Measurements from ENCODE around the gene ZNF692.
A peak's percentile ranks its signal among the peaks of the same experiment; 100 is the strongest.

ZNF692 gene

GRCh38 chr1:248873993-248874533 lies 15.2 kb upstream of the ZNF692 start:
- peak overlapping the region; percentile 83 for H3K4me3 ChIP-seq (ENCODE audit: low read length)
- TF ChIP-seq CTCF (conservative IDR thresholded peaks at IDR 0.05; ENCODE audit: low read length) = no peak
- no peak for DNase-seq (ENCODE audit: low read depth)

- peak; percentile 95 for DNase-seq (ENCODE audit: low read depth)
- H3K4me3 ChIP-seq (ENCODE audit: low read length) = peak overlapping the region; percentile 83
- TF ChIP-seq CTCF (conservative IDR thresholded peaks at IDR 0.05; ENCODE audit: low read length) = peak; percentile 3; the same call in 1 of the 2 replicates
Observed at GRCh38 chr1:248873409-248873992, 14.6 kb upstream of the ZNF692 start.

- no peak for TF ChIP-seq CTCF (conservative IDR thresholded peaks at IDR 0.05; ENCODE audit: low read length)
- H3K4me3 ChIP-seq (ENCODE audit: low read length) = peak overlapping the region; percentile 83
- peak; percentile 55 for DNase-seq (ENCODE audit: low read depth)
Observed at GRCh38 chr1:248872752-248873408, 14.0 kb upstream of the ZNF692 start.

GRCh38 chr1:248871837-248872401 lies 13.0 kb upstream of the ZNF692 start:
- DNase-seq (ENCODE audit: low read depth) = no peak
- TF ChIP-seq CTCF (conservative IDR thresholded peaks at IDR 0.05; ENCODE audit: low read length) = no peak
- peak overlapping the region; percentile 83 for H3K4me3 ChIP-seq (ENCODE audit: low read length)

- no peak for TF ChIP-seq CTCF (conservative IDR thresholded peaks at IDR 0.05; ENCODE audit: low read length)
- DNase-seq (ENCODE audit: low read depth) = peak; percentile 57
- peak overlapping the region; percentile 70 for H3K4me3 ChIP-seq (ENCODE audit: low read length)
Observed at GRCh38 chr1:248862998-248863881, 4.4 kb upstream of the ZNF692 start.

- TF ChIP-seq CTCF (conservative IDR thresholded peaks at IDR 0.05; ENCODE audit: low read length) = no peak
- no peak for DNase-seq (ENCODE audit: low read depth)
- peak overlapping the region; percentile 70 for H3K4me3 ChIP-seq (ENCODE audit: low read length)
Observed at GRCh38 chr1:248862695-248862997, 3.8 kb upstream of the ZNF692 start.

Data from AG10803 (cell line).